ENCODE measurements around the gene SCYGR3. TPM values are rescaled to one million over a fixed set of nuclear protein-coding genes. Genes with fewer than 3 reads are reported as not detected.

The SCYGR3 gene
- total RNA-seq, 5 donors from 2014 or later (not counting 1 experiment from before 2014, with no cell fraction given) = not detected

DNA sequence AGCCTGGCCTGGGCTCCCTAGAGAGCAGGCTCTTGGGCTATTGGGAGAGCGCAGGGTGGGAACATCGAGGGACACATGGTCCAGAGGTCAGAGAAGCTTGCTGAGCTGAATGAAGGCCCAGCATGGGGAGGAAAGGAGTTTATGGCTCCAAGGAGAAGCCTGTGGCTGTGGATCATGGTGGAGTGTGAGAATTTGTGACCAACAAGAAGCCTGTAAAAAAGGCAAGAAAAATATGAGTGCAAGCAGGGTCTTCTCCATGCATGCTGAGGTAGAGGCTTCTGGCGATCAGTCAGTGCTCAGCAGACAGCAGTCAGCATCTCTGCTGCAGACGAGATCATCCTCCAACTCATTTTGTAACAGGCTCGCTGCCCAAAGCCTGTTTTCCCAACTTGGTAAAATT lies 1.3 kb upstream of the SCYGR3 start:
- no peak for DNase-seq
- Mint-ChIP-seq H3K27ac (no peak overlapping the region), H3K36me3 (no peaks in the 10 kb centered on the region), H3K4me1 (no peaks in the 10 kb centered on the region), H3K4me3 (no peak overlapping the region), H3K27me3 (peaks cover 24 to 25% of the 10 kb centered on the region in 2 donors), H3K9me3 (no peaks in the 10 kb centered on the region)
- no peaks in the 10 kb centered on the region for H3K36me3 ChIP-seq (ENCODE audit: control insufficient read depth in 2 of 2, extremely low read depth in 1 of 2, insufficient read depth in 1 of 2, low read length in 1 of 2)
- WGBS (ENCODE audit: insufficient coverage) = 86% methylated on average over 2 of the region's 5 CpGs
- H3K9me3 ChIP-seq = no peaks in the 10 kb centered on the region
- no peak overlapping the region for H3K27ac ChIP-seq (ENCODE audit: low read length)
- POLR2A ChIA-PET = no interaction called here
- peaks cover 0 to 29% of the 10 kb centered on the region in 2 experiments for H3K27me3 ChIP-seq (replicated peaks in 1 of 2; ENCODE audit: control insufficient read depth in 2 of 2, extremely low read depth in 1 of 2, insufficient read depth in 2 of 2, low read length in 1 of 2)
- no peak overlapping the region for H3K4me3 ChIP-seq (ENCODE audit: control insufficient read depth in 1 of 2, extremely low read depth in 1 of 2, low read length in 1 of 2)
- CTCF ChIA-PET = no interaction called here
- ATAC-seq (replicated peaks in 1 of 4) = no peak
- no peaks in the 10 kb centered on the region for H3K4me1 ChIP-seq (ENCODE audit: control insufficient read depth in 1 of 2, extremely low read depth in 1 of 2, insufficient read depth in 2 of 2, low read length in 2 of 2)

DNA sequence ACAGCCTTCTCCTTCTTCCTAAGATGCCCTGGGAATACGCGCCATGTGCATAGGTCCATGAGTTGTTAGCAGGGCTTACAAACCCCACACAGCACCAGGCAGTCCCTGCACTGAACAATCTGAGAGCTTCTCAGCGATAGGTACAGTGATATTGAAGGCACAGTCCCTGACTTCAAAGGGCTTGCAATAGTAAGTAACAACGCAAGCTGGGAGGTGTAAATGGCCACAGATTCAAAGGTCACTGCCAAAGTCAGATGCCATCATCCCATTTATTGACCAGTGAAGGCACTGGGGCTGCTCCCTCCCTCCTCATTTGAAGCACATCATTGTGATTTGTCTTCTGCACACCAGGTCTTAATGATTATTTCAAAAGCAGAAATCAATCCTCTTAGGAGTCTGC lies 541 bp upstream of the SCYGR3 start:
- no peak for DNase-seq
- Mint-ChIP-seq H3K27ac (no peak overlapping the region), H3K4me1 (peaks cover 0 to 2% (median 0%) of the 10 kb centered on the region in 3 donors), H3K36me3 (no peaks in the 10 kb centered on the region), H3K27me3 (peaks cover 24 to 27% of the 10 kb centered on the region in 2 donors), H3K4me3 (no peak overlapping the region), H3K9me3 (no peaks in the 10 kb centered on the region)
- H3K4me3 ChIP-seq (ENCODE audit: control insufficient read depth in 1 of 2, extremely low read depth in 1 of 2, low read length in 1 of 2) = no peak overlapping the region
- H3K27ac ChIP-seq (ENCODE audit: low read length) = no peak overlapping the region
- ChIA-PET POLR2A (no interaction called here), CTCF (no interaction called here)
- H3K9me3 ChIP-seq = no peaks in the 10 kb centered on the region
- peaks cover 0 to 31% of the 10 kb centered on the region in 2 experiments for H3K27me3 ChIP-seq (replicated peaks in 1 of 2; ENCODE audit: control insufficient read depth in 2 of 2, extremely low read depth in 1 of 2, insufficient read depth in 2 of 2, low read length in 1 of 2)
- ATAC-seq (replicated peaks in 1 of 4) = no peak
- 100% methylated on average over 3 of the region's 4 CpGs for WGBS (ENCODE audit: insufficient coverage)
- H3K36me3 ChIP-seq (ENCODE audit: control insufficient read depth in 2 of 2, extremely low read depth in 1 of 2, insufficient read depth in 1 of 2, low read length in 1 of 2) = no peaks in the 10 kb centered on the region
- H3K4me1 ChIP-seq (ENCODE audit: control insufficient read depth in 1 of 2, extremely low read depth in 1 of 2, insufficient read depth in 2 of 2, low read length in 2 of 2) = no peaks in the 10 kb centered on the region

- H3K9me3 ChIP-seq = no peaks in the 10 kb centered on the region
- H3K36me3 ChIP-seq (ENCODE audit: control insufficient read depth in 2 of 2, extremely low read depth in 1 of 2, insufficient read depth in 1 of 2, low read length in 1 of 2) = no peaks in the 10 kb centered on the region
- H3K27me3 ChIP-seq (replicated peaks in 1 of 2; ENCODE audit: control insufficient read depth in 2 of 2, extremely low read depth in 1 of 2, insufficient read depth in 2 of 2, low read length in 1 of 2) = peaks cover 0 to 34% of the 10 kb centered on the region in 2 experiments
- H3K4me3 ChIP-seq (ENCODE audit: control insufficient read depth in 1 of 2, extremely low read depth in 1 of 2, low read length in 1 of 2) = no peak overlapping the region
- ChIA-PET CTCF (no interaction called here), POLR2A (no interaction called here)
- H3K27me3 Mint-ChIP-seq = peaks cover 26 to 28% of the 10 kb centered on the region in 2 donors
- no peaks in the 10 kb centered on the region for H3K36me3 Mint-ChIP-seq
- no peak overlapping the region for H3K4me3 Mint-ChIP-seq
- no peak overlapping the region for H3K27ac ChIP-seq (ENCODE audit: low read length)
- no peak for DNase-seq
- no peak for ATAC-seq (replicated peaks in 1 of 4)
- H3K27ac Mint-ChIP-seq = no peak overlapping the region
- no peaks in the 10 kb centered on the region for H3K4me1 ChIP-seq (ENCODE audit: control insufficient read depth in 1 of 2, extremely low read depth in 1 of 2, insufficient read depth in 2 of 2, low read length in 2 of 2)
- H3K9me3 Mint-ChIP-seq = no peaks in the 10 kb centered on the region
- 67% methylated on average over 1 of the region's 4 CpGs for WGBS (ENCODE audit: insufficient coverage)
- H3K4me1 Mint-ChIP-seq = peaks cover 0 to 4% (median under 1%) of the 10 kb centered on the region in 3 donors
These were observed 394 bp downstream of the SCYGR3 start for GRCh38 chr2:227614246-227614645.

GRCh38 chr2:227613272-227613660 lies 1.4 kb downstream of the SCYGR3 start:
- no peak for ATAC-seq (replicated peaks in 1 of 4)
- H3K4me3 Mint-ChIP-seq = no peak overlapping the region
- no peak overlapping the region for H3K4me3 ChIP-seq (ENCODE audit: control insufficient read depth in 1 of 2, extremely low read depth in 1 of 2, low read length in 1 of 2)

DNA sequence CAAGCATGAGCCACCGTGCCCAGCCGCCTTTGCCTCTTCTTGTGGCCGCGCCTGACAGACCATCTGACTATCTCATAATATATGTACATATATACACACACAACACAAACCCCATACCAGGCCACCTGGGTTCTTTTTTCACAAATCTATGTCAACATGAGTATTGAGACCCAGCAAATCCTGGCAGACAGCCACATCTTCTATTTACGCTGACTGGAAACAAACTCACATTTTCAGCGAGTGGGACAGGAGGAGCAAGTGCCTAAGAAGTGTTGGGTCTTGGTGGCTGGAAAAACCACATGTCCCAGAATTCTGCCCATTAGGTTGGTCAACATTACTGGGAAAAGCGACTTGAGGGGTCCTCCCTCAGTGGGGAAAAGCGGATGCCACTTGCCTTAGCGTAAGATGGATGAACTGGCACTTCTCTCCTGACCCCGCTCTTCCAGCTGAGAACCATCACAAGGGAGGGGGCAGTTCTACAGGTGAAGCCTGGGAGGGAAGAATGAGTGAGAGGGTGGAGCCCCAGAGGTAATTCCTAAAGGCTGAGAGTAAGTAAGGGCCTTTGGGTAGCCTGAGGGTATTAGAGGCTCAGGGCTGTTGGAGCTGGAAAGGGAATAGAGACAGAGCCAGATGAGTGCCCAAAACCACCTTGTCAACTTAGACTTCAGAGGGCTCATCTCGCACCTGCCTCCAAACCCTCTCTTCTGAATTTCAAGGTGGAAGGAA lies 1.9 kb downstream of the SCYGR3 start:
- Histone ChIP-seq H3K4me1 (ENCODE audit: control insufficient read depth in 1 of 2, extremely low read depth in 1 of 2, insufficient read depth in 2 of 2, low read length in 2 of 2) (no peaks in the 10 kb centered on the region), H3K27ac (ENCODE audit: low read length) (no peak overlapping the region), H3K27me3 (replicated peaks in 1 of 2; ENCODE audit: control insufficient read depth in 2 of 2, extremely low read depth in 1 of 2, insufficient read depth in 2 of 2, low read length in 1 of 2) (peaks cover 0 to 32% of the 10 kb centered on the region in 2 experiments), H3K36me3 (ENCODE audit: control insufficient read depth in 2 of 2, extremely low read depth in 1 of 2, insufficient read depth in 1 of 2, low read length in 1 of 2) (no peaks in the 10 kb centered on the region), H3K9me3 (no peaks in the 10 kb centered on the region), H3K4me3 (ENCODE audit: control insufficient read depth in 1 of 2, extremely low read depth in 1 of 2, low read length in 1 of 2) (no peak overlapping the region)
- Mint-ChIP-seq H3K27ac (no peak overlapping the region), H3K4me3 (no peak overlapping the region), H3K9me3 (no peaks in the 10 kb centered on the region), H3K36me3 (no peaks in the 10 kb centered on the region), H3K4me1 (peaks cover 12 to 18% (median 12%) of the 10 kb centered on the region in 3 donors), H3K27me3 (peaks cover 24 to 26% of the 10 kb centered on the region in 2 donors)
- CTCF ChIA-PET = no interaction called here
- 78% methylated on average over 11 of the region's 11 CpGs for WGBS (ENCODE audit: insufficient coverage)
- no peak for ATAC-seq (replicated peaks in 1 of 4)
- POLR2A ChIA-PET = no interaction called here
- no peak for DNase-seq

More at GRCh38 chr2:227613272-227613660, 1.4 kb downstream of the SCYGR3 start:
- Histone ChIP-seq H3K27ac (ENCODE audit: low read length) (no peak overlapping the region), H3K9me3 (no peaks in the 10 kb centered on the region), H3K36me3 (ENCODE audit: control insufficient read depth in 2 of 2, extremely low read depth in 1 of 2, insufficient read depth in 1 of 2, low read length in 1 of 2) (no peaks in the 10 kb centered on the region), H3K27me3 (replicated peaks in 1 of 2; ENCODE audit: control insufficient read depth in 2 of 2, extremely low read depth in 1 of 2, insufficient read depth in 2 of 2, low read length in 1 of 2) (peaks cover 0 to 29% of the 10 kb centered on the region in 2 experiments), H3K4me1 (ENCODE audit: control insufficient read depth in 1 of 2, extremely low read depth in 1 of 2, insufficient read depth in 2 of 2, low read length in 2 of 2) (no peaks in the 10 kb centered on the region)
- Mint-ChIP-seq H3K27me3 (peaks cover 26 to 28% of the 10 kb centered on the region in 2 donors), H3K27ac (no peak overlapping the region), H3K9me3 (no peaks in the 10 kb centered on the region), H3K36me3 (no peaks in the 10 kb centered on the region), H3K4me1 (peaks cover 8 to 13% (median 8%) of the 10 kb centered on the region in 3 donors)
- CTCF ChIA-PET = no interaction called here
- no peak for DNase-seq
- 63% methylated on average over 2 of the region's 4 CpGs for WGBS (ENCODE audit: insufficient coverage)
- POLR2A ChIA-PET = no interaction called here

- peaks cover 2 to 31% of the 10 kb centered on the region in 2 experiments for H3K27me3 ChIP-seq (replicated peaks in 1 of 2; ENCODE audit: control insufficient read depth in 2 of 2, extremely low read depth in 1 of 2, insufficient read depth in 2 of 2, low read length in 1 of 2)
- Mint-ChIP-seq H3K27ac (no peak overlapping the region), H3K9me3 (no peaks in the 10 kb centered on the region), H3K4me1 (peaks cover 12 to 21% (median 12%) of the 10 kb centered on the region in 3 donors), H3K4me3 (no peak overlapping the region), H3K36me3 (no peaks in the 10 kb centered on the region), H3K27me3 (peaks cover 25 to 32% of the 10 kb centered on the region in 2 donors)
- no CpG with 5 or more reads among the region's 2 CpGs for WGBS (ENCODE audit: insufficient coverage)
- DNase-seq (no peak), ATAC-seq (replicated peaks in 1 of 4) (no peak)
- ChIA-PET CTCF (interaction anchor here in 1 of 2 donors (0.7 kb wide), 1 partner anchor 289 kb away, joined by 4 read pairs; no protein-coding TSS in a partner anchor), POLR2A (interaction anchor here in 1 of 2 donors (0.6 kb wide), 1 partner anchor 77 kb away, joined by 3 read pairs; no protein-coding TSS in a partner anchor)
- H3K9me3 ChIP-seq = no peaks in the 10 kb centered on the region
- no peaks in the 10 kb centered on the region for H3K4me1 ChIP-seq (ENCODE audit: control insufficient read depth in 1 of 2, extremely low read depth in 1 of 2, insufficient read depth in 2 of 2, low read length in 2 of 2)
- no peak overlapping the region for H3K27ac ChIP-seq (ENCODE audit: low read length)
- H3K36me3 ChIP-seq (ENCODE audit: control insufficient read depth in 2 of 2, extremely low read depth in 1 of 2, insufficient read depth in 1 of 2, low read length in 1 of 2) = no peaks in the 10 kb centered on the region
- no peak overlapping the region for H3K4me3 ChIP-seq (ENCODE audit: control insufficient read depth in 1 of 2, extremely low read depth in 1 of 2, low read length in 1 of 2)
These were observed 4.5 kb downstream of the SCYGR3 start for GRCh38 chr2:227610123-227610522.
